ENCODE measurements around the gene SMAD6.

Gene SMAD6

GRCh38 chr15:66708389-66708788, 6.4 kb downstream of the SMAD6 start:
- Histone ChIP-seq H3K4me1 (ENCODE audit: low read depth, poor library complexity, severe bottlenecking) (no peaks in the 10 kb centered on the region), H3K4me2 (no peak overlapping the region), H3K79me2 (ENCODE audit: insufficient read depth, low read depth) (no peaks in the 10 kb centered on the region), H3K27ac (no peak overlapping the region), H2AFZ (ENCODE audit: low read depth) (no peak overlapping the region), H3K36me3 (ENCODE audit: insufficient read depth) (no peaks in the 10 kb centered on the region), H3K4me3 (IDR thresholded peaks at IDR 0.05; ENCODE audit: insufficient read depth, low read depth, low read length) (no peak overlapping the region), H3K27me3 (ENCODE audit: insufficient read depth, low read depth) (peaks cover 8% of the 10 kb centered on the region), H3K9ac (no peak overlapping the region), H4K20me1 (ENCODE audit: insufficient read depth) (no peaks in the 10 kb centered on the region)
- TF ChIP-seq CTCF (conservative IDR thresholded peaks at IDR 0.05; ENCODE audit: low read depth, low read length): no peak

- no peaks in the 10 kb centered on the region for H3K4me1 ChIP-seq (ENCODE audit: low read depth, poor library complexity, severe bottlenecking)
Observed at GRCh38 chr15:66709884-66710283, 7.8 kb downstream of the SMAD6 start.

GRCh38 chr15:66711260-66711659, 9.2 kb downstream of the SMAD6 start:
- Histone ChIP-seq H3K9ac (no peak overlapping the region), H3K4me3 (IDR thresholded peaks at IDR 0.05; ENCODE audit: insufficient read depth, low read depth, low read length) (no peak overlapping the region), H3K27me3 (ENCODE audit: insufficient read depth, low read depth) (no peaks in the 10 kb centered on the region), H4K20me1 (ENCODE audit: insufficient read depth) (no peaks in the 10 kb centered on the region), H3K79me2 (ENCODE audit: insufficient read depth, low read depth) (no peaks in the 10 kb centered on the region), H3K27ac (no peak overlapping the region), H3K4me1 (ENCODE audit: low read depth, poor library complexity, severe bottlenecking) (peaks cover 6% of the 10 kb centered on the region), H3K4me2 (no peak overlapping the region), H3K36me3 (ENCODE audit: insufficient read depth) (no peaks in the 10 kb centered on the region), H2AFZ (ENCODE audit: low read depth) (no peak overlapping the region)
- no peak for TF ChIP-seq CTCF (conservative IDR thresholded peaks at IDR 0.05; ENCODE audit: low read depth, low read length)

More at GRCh38 chr15:66709884-66710283, 7.8 kb downstream of the SMAD6 start:
- Histone ChIP-seq H3K4me3 (IDR thresholded peaks at IDR 0.05; ENCODE audit: insufficient read depth, low read depth, low read length) (no peak overlapping the region), H3K27ac (no peak overlapping the region), H3K9ac (no peak overlapping the region), H4K20me1 (ENCODE audit: insufficient read depth) (no peaks in the 10 kb centered on the region), H3K27me3 (ENCODE audit: insufficient read depth, low read depth) (no peaks in the 10 kb centered on the region), H3K36me3 (ENCODE audit: insufficient read depth) (no peaks in the 10 kb centered on the region), H3K79me2 (ENCODE audit: insufficient read depth, low read depth) (no peaks in the 10 kb centered on the region), H3K4me2 (no peak overlapping the region), H2AFZ (ENCODE audit: low read depth) (no peak overlapping the region)
- no peak for TF ChIP-seq CTCF (conservative IDR thresholded peaks at IDR 0.05; ENCODE audit: low read depth, low read length)

- no peak overlapping the region for H3K27ac ChIP-seq
- no peaks in the 10 kb centered on the region for H3K27me3 ChIP-seq (ENCODE audit: insufficient read depth, low read depth)
- H3K4me1 ChIP-seq (ENCODE audit: low read depth, poor library complexity, severe bottlenecking): peaks cover 6% of the 10 kb centered on the region
- H3K4me2 ChIP-seq: no peak overlapping the region
- H3K79me2 ChIP-seq (ENCODE audit: insufficient read depth, low read depth): no peaks in the 10 kb centered on the region
- no peaks in the 10 kb centered on the region for H4K20me1 ChIP-seq (ENCODE audit: insufficient read depth)
- no peak overlapping the region for H2AFZ ChIP-seq (ENCODE audit: low read depth)
- H3K36me3 ChIP-seq (ENCODE audit: insufficient read depth): no peaks in the 10 kb centered on the region
- TF ChIP-seq CTCF (conservative IDR thresholded peaks at IDR 0.05; ENCODE audit: low read depth, low read length): no peak
- H3K4me3 ChIP-seq (IDR thresholded peaks at IDR 0.05; ENCODE audit: insufficient read depth, low read depth, low read length): no peak overlapping the region
- no peak overlapping the region for H3K9ac ChIP-seq
Observed at GRCh38 chr15:66711862-66712261, 9.8 kb downstream of the SMAD6 start.

All from KMS-11 (cell line).